GM12878 (cell line): ENCODE data around the gene LRCH3. TPM values are rescaled to one million over a fixed set of nuclear protein-coding genes. Genes with fewer than 3 reads are reported as not detected.

Source experiments
- ASH2L ChIP-seq: fragments of 300-600, 200-600 bp; sonication (generic); IDR thresholded peaks from 2 replicates; pipeline ENCODE4 v1.6.1; 2017; ENCODE audit warnings: low read depth, mild to moderate bottlenecking, borderline replicate concordance
- CBX5 ChIP-seq: sonication (generic); IDR thresholded peaks from 2 replicates; pipeline ENCODE4 v1.6.1; 2016; ENCODE audit warnings: low read depth, moderate library complexity, mild to moderate bottlenecking, inconsistent platforms
- DPF2 ChIP-seq: fragments of 450-650 bp; IDR thresholded peaks from 2 replicates; pipeline ENCODE4 v1.6.1; 2017; ENCODE audit warnings: mild to moderate bottlenecking
- GATAD2B ChIP-seq: fragments of 450-650 bp; conservative IDR thresholded peaks from 2 replicates; pipeline ENCODE4 v1.6.1; 2017; ENCODE audit warnings: low read depth, mild to moderate bottlenecking, moderate library complexity
- NFIC ChIP-seq: IDR thresholded peaks from 2 replicates; pipeline ENCODE4 v1.6.1; 2012; ENCODE audit warnings: low read depth, mild to moderate bottlenecking, inconsistent platforms, low read length, moderate library complexity
- RAD21 ChIP-seq: IDR thresholded peaks from 2 replicates; pipeline ENCODE4 v1.6.1; 2011; ENCODE audit warnings: mild to moderate bottlenecking, low read depth, low read length, moderate library complexity; ENCODE audit not compliant: insufficient read depth
- SPI1 ChIP-seq: IDR thresholded peaks from 2 replicates; pipeline ENCODE4 v1.6.1; 2011; ENCODE audit warnings: low read depth, mild to moderate bottlenecking, low read length, moderate library complexity, borderline replicate concordance; ENCODE audit not compliant: insufficient read depth
- YY1 ChIP-seq: IDR thresholded peaks from 2 replicates; pipeline ENCODE4 v1.6.1; 2011; ENCODE audit warnings: low read depth, mild to moderate bottlenecking, low read length
- polyA plus RNA-seq, 11 experiments: library from polyadenylated mRNA; depleted of rRNA in 4 of 11; unstranded in 6 of 11; stranded (reverse) in 5 of 11; fragments of >200 nt; fragmentation: Nextera tagmentation in 4 of 11; fragmentation: Illumina TruSeq in 1 of 11; extraction: Ambion mirVana in 4 of 11; extraction: Trizol in 1 of 11; gene quantifications; 1 replicate in 1 of 11; 2 replicates in 10 of 11; pipeline versions ENCODE4 v1.2.1 to v1.2.3, GENCODE V29; 2011 to 2016; ENCODE audit warnings: inconsistent platforms in 2 of 11, missing spikeins in 2 of 11, low read depth in 1 of 11
- total RNA-seq, 4 experiments: library from RNA; depleted of rRNA in 3 of 4; stranded (reverse); fragments of >200 nt in 3 of 4; fragmentation: Illumina TruSeq in 1 of 4; extraction: Trizol in 1 of 4; gene quantifications; 2 replicates each; pipeline versions ENCODE4 v1.2.1 to v1.2.3, GENCODE V29; 2013 to 2021
- TF ChIP-seq, protein P1 (sequence below): fragments of 450-650 bp; IDR thresholded peaks from 2 replicates; pipeline ENCODE4 v1.6.1; 2017; ENCODE audit warnings: mild to moderate bottlenecking
- TF ChIP-seq, protein P2 (sequence below): fragments of 450-650 bp; IDR thresholded peaks from 2 replicates; pipeline ENCODE4 v1.6.1; 2018; ENCODE audit warnings: borderline replicate concordance, mild to moderate bottlenecking; ENCODE audit not compliant: partially characterized antibody
- TF ChIP-seq, protein P3 (sequence below): fragments of 450-650 bp; formaldehyde crosslinking; IDR thresholded peaks from 2 replicates; pipeline ENCODE4 v1.4.0; 2020; ENCODE audit warnings: mild to moderate bottlenecking, moderate library complexity
- TF ChIP-seq, protein P4 (sequence below): fragments of 450-650 bp; IDR thresholded peaks from 2 replicates; pipeline ENCODE4 v1.6.1; 2014; ENCODE audit warnings: mild to moderate bottlenecking
- TF ChIP-seq, protein P5 (sequence below): fragments of 450-650 bp; IDR thresholded peaks from 2 replicates; pipeline ENCODE4 v1.6.1; 2017; ENCODE audit warnings: mild to moderate bottlenecking, moderate library complexity

Gene LRCH3
- total and polyA plus RNA-seq, 10 of the 15 experiments (the other 5 are each of a cell fraction or from before 2014, with no cell fraction given): 3.9 to 136 (median 40.6) TPM

DNA sequence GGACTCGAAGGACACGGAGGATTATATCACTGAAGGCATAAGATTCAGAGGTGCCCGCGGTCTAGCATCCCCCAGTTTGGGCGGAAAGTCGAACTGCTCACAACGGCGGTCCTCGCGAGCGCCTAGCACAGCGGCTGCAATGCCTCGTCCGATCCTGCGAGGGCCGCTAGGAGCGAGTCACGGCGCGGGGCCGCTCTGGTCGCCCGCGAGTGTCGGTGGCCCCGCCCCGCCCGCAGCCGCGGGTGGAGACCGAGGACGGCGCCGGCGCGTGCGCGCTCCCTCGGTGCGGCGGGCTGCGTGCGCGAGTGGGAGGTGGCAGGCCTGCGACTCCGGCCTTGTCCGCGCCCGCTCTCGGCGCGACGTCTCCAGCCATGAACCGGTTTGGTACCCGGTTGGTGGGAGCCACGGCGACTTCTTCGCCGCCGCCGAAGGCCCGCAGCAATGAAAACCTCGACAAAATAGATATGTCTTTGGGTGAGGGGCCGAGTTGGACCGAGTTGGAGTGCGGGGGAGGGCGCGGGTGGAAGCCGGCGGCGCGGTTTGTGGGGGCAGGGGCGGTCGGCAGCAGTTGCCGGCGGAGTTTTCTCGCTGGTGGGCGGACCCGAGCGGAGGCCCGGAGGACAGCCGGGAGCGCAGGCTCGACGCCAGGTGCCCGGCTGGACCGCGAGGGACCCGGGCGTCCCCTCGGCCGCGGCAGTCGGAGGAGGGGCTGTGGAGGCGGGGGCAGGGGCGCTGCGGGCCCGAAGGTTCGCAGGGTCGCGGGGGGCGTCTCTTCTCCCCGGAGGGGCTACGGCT, 41.3 kb upstream of the LRCH3 start, which contains the start of gene FYTTD1 (continued):
- TF ChIP-seq, protein P1, sequence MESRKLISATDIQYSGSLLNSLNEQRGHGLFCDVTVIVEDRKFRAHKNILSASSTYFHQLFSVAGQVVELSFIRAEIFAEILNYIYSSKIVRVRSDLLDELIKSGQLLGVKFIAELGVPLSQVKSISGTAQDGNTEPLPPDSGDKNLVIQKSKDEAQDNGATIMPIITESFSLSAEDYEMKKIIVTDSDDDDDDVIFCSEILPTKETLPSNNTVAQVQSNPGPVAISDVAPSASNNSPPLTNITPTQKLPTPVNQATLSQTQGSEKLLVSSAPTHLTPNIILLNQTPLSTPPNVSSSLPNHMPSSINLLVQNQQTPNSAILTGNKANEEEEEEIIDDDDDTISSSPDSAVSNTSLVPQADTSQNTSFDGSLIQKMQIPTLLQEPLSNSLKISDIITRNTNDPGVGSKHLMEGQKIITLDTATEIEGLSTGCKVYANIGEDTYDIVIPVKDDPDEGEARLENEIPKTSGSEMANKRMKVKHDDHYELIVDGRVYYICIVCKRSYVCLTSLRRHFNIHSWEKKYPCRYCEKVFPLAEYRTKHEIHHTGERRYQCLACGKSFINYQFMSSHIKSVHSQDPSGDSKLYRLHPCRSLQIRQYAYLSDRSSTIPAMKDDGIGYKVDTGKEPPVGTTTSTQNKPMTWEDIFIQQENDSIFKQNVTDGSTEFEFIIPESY: no peak
- TF ChIP-seq, protein P2, sequence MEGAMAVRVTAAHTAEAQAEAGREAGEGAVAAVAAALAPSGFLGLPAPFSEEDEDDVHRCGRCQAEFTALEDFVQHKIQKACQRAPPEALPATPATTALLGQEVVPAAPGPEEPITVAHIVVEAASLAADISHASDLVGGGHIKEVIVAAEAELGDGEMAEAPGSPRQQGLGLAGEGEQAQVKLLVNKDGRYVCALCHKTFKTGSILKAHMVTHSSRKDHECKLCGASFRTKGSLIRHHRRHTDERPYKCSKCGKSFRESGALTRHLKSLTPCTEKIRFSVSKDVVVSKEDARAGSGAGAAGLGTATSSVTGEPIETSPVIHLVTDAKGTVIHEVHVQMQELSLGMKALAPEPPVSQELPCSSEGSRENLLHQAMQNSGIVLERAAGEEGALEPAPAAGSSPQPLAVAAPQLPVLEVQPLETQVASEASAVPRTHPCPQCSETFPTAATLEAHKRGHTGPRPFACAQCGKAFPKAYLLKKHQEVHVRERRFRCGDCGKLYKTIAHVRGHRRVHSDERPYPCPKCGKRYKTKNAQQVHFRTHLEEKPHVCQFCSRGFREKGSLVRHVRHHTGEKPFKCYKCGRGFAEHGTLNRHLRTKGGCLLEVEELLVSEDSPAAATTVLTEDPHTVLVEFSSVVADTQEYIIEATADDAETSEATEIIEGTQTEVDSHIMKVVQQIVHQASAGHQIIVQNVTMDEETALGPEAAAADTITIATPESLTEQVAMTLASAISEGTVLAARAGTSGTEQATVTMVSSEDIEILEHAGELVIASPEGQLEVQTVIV: no peak
- peak; percentile 49 for TF ChIP-seq RAD21
- no peak; the same call in none of the 2 replicates for TF ChIP-seq YY1
- TF ChIP-seq, protein P3, sequence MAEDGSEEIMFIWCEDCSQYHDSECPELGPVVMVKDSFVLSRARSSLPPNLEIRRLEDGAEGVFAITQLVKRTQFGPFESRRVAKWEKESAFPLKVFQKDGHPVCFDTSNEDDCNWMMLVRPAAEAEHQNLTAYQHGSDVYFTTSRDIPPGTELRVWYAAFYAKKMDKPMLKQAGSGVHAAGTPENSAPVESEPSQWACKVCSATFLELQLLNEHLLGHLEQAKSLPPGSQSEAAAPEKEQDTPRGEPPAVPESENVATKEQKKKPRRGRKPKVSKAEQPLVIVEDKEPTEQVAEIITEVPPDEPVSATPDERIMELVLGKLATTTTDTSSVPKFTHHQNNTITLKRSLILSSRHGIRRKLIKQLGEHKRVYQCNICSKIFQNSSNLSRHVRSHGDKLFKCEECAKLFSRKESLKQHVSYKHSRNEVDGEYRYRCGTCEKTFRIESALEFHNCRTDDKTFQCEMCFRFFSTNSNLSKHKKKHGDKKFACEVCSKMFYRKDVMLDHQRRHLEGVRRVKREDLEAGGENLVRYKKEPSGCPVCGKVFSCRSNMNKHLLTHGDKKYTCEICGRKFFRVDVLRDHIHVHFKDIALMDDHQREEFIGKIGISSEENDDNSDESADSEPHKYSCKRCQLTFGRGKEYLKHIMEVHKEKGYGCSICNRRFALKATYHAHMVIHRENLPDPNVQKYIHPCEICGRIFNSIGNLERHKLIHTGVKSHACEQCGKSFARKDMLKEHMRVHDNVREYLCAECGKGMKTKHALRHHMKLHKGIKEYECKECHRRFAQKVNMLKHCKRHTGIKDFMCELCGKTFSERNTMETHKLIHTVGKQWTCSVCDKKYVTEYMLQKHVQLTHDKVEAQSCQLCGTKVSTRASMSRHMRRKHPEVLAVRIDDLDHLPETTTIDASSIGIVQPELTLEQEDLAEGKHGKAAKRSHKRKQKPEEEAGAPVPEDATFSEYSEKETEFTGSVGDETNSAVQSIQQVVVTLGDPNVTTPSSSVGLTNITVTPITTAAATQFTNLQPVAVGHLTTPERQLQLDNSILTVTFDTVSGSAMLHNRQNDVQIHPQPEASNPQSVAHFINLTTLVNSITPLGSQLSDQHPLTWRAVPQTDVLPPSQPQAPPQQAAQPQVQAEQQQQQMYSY (CRISPR knock-in tag): no peak
- TF ChIP-seq CBX5: no peak
- TF ChIP-seq ASH2L: peak; percentile 79; the same call in 1 of the 2 replicates
- TF ChIP-seq, protein P4, sequence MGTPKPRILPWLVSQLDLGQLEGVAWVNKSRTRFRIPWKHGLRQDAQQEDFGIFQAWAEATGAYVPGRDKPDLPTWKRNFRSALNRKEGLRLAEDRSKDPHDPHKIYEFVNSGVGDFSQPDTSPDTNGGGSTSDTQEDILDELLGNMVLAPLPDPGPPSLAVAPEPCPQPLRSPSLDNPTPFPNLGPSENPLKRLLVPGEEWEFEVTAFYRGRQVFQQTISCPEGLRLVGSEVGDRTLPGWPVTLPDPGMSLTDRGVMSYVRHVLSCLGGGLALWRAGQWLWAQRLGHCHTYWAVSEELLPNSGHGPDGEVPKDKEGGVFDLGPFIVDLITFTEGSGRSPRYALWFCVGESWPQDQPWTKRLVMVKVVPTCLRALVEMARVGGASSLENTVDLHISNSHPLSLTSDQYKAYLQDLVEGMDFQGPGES: peak; percentile 50; the same call in 1 of the 2 replicates
- TF ChIP-seq, protein P5, sequence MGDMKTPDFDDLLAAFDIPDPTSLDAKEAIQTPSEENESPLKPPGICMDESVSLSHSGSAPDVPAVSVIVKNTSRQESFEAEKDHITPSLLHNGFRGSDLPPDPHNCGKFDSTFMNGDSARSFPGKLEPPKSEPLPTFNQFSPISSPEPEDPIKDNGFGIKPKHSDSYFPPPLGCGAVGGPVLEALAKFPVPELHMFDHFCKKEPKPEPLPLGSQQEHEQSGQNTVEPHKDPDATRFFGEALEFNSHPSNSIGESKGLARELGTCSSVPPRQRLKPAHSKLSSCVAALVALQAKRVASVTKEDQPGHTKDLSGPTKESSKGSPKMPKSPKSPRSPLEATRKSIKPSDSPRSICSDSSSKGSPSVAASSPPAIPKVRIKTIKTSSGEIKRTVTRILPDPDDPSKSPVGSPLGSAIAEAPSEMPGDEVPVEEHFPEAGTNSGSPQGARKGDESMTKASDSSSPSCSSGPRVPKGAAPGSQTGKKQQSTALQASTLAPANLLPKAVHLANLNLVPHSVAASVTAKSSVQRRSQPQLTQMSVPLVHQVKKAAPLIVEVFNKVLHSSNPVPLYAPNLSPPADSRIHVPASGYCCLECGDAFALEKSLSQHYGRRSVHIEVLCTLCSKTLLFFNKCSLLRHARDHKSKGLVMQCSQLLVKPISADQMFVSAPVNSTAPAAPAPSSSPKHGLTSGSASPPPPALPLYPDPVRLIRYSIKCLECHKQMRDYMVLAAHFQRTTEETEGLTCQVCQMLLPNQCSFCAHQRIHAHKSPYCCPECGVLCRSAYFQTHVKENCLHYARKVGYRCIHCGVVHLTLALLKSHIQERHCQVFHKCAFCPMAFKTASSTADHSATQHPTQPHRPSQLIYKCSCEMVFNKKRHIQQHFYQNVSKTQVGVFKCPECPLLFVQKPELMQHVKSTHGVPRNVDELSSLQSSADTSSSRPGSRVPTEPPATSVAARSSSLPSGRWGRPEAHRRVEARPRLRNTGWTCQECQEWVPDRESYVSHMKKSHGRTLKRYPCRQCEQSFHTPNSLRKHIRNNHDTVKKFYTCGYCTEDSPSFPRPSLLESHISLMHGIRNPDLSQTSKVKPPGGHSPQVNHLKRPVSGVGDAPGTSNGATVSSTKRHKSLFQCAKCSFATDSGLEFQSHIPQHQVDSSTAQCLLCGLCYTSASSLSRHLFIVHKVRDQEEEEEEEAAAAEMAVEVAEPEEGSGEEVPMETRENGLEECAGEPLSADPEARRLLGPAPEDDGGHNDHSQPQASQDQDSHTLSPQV: peak; percentile 57; the same call in 1 of the 2 replicates
- no peak for TF ChIP-seq SPI1
- TF ChIP-seq GATAD2B: peak; percentile 93; the same call in 1 of the 2 replicates
- TF ChIP-seq DPF2: peak; percentile 70
- TF ChIP-seq NFIC: no peak
